HK-2 (cell line): Measurements from ENCODE around the gene SLC27A5.

ENCODE experiments used
- DNase-seq: peaks from one replicate; pipeline ENCODE4 v3.0.0-alpha.2; 2018; ENCODE audit not compliant: unreplicated experiment

The SLC27A5 gene, protein sequence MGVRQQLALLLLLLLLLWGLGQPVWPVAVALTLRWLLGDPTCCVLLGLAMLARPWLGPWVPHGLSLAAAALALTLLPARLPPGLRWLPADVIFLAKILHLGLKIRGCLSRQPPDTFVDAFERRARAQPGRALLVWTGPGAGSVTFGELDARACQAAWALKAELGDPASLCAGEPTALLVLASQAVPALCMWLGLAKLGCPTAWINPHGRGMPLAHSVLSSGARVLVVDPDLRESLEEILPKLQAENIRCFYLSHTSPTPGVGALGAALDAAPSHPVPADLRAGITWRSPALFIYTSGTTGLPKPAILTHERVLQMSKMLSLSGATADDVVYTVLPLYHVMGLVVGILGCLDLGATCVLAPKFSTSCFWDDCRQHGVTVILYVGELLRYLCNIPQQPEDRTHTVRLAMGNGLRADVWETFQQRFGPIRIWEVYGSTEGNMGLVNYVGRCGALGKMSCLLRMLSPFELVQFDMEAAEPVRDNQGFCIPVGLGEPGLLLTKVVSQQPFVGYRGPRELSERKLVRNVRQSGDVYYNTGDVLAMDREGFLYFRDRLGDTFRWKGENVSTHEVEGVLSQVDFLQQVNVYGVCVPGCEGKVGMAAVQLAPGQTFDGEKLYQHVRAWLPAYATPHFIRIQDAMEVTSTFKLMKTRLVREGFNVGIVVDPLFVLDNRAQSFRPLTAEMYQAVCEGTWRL

DNA sequence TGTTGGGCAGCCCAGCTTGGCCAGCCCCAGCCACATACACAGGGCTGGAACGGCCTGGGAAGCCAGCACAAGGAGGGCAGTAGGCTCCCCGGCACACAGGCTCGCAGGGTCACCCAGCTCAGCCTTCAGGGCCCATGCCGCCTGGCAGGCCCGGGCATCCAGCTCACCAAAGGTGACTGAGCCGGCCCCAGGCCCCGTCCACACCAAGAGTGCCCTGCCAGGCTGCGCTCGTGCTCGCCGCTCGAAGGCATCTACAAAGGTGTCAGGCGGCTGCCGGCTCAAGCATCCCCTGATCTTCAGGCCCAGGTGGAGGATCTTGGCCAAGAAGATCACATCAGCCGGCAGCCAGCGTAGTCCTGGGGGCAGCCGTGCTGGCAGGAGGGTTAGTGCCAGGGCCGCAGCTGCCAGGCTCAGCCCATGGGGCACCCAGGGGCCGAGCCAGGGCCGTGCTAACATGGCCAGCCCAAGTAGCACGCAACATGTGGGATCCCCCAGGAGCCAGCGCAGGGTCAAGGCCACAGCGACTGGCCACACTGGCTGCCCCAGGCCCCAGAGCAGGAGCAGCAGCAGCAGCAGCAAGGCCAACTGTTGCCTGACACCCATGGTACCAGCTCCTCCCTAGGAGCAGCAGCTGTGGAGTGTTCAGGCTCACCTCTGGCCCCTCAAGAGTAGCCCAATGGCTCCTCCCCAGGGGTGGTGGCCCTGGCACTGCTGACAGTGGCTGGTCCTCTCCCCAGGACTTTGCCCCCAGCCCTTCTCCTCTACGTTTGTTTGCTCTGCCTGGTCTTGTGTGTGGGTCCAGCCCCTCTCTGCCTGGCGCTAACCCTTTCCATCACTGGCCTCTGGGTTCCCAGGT lies at the start of gene SLC27A5:
SLC27A5 (minus strand) TSS at position 640 of the 856 bp plus-strand sequence; CDS start at position 603, 37 bp downstream.
- DNase-seq, result no peak

DNA sequence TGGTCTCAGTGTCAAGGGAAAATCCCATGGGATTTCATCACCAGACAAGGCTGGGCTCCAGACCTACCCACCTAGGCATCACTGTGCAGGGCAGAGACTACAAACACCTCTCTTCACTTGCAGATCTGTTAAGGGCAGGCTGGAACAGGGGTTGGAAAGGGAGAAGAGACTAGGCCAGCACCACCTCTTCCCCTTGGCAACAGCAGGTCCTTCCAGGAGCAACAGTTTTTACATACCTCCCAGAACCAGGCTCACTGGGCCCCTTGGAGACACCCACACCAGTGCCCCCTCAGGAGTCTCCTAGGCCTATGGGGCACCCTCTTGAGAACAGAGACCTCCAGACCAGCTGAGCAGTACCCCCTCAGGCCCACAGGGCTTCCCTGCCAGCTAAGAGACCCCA lies 49.1 kb upstream of the SLC27A5 start:
- no peak for DNase-seq

DNA sequence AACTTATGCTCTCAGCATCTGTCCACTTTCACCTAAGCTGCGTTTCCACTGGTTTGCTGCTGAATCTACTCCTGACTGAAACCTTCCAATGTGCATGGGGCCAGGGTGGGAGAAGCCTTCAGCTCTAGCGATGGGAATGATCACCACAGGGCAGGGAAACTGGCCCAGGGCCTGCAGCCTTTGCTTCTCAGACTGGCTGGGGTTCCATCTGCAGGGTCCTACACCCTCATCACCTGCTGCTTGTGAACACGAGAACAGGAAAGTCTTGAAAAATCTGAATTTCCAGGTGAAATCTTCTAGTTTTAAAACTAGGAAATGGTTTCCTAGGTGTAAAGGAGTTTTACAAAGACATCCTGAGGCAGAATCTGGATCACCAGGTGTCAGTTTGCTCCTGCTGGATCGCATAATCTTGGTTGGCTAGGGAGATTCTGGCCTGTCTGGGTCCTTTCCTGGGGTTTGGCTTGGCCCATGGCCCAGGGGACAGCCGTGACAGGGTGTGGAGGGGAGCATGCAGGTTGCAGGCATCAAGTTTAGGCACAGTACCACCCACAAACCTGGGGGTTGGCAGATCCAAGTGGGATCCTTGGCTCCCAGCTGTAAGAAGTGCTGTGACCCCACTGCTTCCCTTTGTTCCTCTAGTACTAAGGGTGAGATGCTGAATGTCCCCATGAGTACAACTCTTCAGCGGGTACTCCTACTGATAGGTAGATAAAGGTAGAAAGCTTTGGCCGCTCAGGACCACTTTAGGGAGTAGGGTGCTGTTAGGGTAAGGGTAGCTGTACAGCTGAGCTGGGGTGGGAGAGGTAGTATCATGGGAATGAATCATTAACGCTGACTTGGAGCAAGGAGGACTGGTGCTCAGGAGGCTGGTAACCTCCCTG lies 48.5 kb upstream of the SLC27A5 start:
- no peak for DNase-seq

DNA sequence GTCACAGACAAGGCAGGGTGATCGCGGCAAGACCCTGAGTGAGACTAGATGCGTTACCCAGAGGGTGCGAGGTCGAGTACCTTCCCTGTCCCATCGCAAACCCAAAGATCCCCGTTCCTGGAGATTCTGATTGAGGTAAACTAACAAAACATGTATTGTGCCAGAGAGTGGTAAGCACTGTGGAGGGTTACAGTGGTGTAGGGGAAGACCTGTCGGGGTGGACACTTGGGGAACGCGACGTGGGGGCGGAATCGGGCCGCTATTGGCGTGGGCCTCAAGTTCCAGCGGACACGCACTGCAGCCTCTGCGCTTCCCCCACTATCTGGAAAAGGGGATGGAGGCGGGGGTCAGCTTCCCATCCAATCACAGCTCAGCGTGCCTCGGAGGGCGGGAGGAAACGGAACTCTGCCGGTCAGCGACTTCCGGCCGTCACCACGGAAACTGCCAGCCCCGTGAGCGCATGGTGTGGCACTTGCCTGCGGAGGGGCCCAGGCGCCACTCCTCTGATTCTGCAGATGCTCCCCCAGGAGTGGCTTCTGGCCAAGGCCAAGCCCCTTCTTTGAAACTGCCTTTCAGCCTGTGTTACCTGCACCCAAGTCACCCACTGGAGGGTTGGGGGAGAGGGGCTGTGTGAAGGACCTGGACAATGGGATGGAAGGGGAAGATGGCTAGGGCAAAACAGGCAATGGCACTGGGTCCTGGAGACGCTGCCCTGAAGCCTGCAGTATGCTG lies 47.6 kb upstream of the SLC27A5 start:
- DNase-seq, result peak; percentile 98

DNA sequence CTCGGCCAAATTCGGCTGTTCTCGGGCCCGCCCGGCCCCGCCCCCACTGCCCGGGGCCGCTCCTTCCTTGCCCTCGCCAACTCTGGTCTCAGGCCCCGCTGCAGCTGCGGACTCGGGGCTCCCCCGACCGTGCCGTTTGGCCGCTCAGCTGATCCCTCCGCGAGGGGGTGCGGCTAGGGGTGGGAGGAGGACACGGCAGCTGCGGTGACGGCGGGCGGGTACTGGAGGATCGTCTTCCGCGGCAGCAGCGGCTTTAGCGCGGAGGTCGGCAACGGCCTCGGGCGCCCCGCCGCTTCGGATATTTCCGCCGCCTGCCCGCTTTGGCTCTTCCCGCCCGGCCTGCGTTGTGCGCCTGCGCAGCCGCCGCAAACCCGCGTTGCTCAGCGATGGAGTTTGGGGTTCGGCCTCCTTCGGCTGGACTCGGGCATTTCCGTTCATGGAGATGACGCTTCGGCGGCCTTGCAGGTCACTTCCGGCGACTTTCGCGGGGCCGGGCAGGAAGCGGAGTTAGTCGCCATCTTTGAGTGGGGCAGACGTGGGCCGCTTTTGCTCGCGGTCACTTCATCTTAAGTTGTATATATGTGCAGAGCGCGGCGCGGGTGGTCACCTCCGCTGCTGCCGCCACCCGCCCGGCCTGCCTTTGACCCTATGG lies 47.0 kb upstream of the SLC27A5 start:
- DNase-seq, result peak; percentile 100

DNA sequence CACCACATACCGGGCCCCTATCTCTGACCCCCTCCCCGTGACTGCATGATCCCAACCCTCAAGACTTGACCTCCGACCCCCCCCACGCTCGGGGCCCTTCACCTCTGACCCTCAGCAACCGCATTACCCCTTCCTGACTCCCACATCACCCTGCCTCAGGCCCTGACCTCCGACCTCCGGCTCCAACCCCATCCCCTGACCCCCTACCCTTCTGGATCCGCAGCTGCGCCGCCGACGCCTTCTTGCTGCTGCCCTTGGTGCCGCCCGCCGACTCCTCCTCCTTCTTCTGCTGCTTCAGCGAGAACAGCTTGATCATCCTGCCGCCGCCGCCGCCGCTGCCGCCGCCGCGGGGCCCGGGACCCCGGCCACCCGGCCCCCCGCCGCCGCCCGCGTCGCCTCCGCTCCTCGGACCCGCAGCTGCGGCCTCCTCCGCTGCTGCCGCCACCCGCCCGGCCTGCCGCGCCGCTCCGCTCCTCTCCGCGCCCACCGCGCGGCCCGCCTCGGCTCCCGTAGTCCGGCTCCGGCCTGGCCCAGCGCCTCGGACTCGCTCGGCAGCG lies 46.4 kb upstream of the SLC27A5 start, which contains the start of gene UBE2M:
UBE2M (minus strand) TSS at position 546 of the 557 bp plus-strand sequence; CDS start at position 316, 230 bp downstream.
- no peak for DNase-seq

DNA sequence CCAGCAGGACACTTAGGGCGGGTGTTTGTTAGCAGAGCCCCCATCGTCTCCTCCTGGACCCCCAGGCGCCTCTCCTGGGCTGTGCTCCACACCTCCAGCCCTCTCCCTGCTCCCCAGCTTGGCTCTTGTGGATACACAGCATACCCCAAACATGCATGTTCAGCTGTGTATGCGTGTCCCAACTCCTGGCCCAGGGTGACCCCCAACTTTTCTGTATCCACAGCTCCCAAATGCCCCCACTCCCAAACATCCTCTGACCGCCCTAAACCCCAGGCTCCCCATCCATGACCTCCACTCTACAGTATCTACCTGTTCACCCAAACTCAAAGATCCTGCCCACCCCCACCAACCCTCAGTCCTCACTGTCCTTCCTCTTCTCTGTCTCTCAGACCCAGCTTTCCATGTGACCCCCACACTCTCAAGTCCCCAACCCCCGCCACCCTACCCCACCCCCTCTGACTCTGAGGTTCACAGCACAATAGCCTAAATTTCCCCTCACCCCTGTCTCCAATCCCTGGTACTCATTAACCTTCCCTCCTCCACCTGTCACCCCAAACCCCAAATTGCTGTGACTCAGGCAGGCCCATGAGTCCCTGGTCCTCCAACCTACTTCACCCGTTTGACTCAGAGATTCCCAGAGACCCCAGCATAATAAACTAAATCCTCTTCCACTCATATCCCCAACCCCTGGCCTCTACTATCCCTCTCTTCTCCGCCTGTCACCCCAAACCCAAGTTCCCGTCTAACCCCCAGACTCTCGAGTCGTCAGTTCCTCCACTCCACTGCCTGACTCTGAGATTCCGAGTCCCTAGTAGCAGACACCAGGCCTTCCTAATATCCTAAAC lies 45.7 kb upstream of the SLC27A5 start:
- DNase-seq, result no peak

DNA sequence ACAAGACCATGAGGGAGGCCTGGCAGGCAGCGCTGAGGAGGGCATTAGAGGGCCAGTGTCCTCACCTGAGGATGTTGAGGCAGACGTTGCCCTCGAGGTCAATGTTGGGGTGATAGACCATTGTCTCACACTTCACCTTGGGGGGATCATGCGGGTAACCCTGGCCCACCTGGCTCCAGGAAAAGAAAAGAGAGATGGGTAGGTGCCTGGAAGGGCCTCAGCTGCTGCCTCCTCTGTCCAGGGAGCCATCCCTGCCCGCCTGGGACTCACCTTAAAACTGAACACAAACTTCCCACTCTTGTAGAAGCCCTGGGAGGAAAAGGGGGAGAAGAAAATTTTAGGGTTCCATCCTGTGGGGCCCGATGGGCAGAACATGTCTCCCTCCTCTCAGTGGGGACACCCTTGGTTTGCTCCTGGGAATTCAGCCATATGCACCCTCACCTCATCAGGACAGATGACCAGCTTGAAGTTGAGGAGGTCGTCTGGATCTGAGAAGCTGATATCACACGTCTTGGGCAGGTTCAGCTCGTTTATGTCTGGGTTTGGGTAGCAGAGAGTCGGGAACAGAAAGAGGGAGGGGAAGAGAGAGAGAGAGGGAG lies 44.9 kb upstream of the SLC27A5 start:
- DNase-seq, result no peak

DNA sequence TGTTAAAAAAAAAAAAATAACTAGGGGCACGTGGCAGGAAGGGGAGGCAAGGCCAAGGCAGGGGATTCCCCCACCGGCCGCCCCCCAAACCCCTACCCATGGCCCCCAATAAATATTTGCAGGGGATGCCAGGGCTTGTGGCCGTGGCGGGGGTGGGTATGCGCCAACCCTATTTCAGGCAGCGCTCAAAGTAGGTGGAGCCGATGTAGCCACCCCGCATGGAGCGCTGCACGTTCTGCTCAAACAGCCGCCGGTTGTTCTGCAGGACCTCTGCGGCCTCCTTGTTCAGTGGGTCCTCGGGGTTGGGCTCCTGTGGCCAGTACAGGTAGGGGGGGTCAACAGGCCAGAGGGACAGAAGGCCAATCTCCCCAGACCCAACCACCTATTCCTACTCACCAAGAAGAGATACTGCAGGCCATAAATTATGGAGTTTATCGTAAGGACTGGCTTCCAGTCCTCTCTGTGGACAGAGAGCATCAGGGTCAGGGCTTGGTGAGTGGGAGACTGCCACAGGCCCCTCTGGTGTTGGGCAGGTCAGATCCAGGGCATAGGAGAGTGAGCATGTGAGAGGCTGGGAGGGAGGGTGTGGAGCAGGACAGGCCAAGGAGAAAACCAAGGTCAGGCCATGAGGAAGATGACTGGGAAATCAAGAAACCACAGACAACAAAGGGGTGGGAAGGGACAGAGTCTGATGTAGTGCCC lies 44.3 kb upstream of the SLC27A5 start:
- DNase-seq, result no peak

DNA sequence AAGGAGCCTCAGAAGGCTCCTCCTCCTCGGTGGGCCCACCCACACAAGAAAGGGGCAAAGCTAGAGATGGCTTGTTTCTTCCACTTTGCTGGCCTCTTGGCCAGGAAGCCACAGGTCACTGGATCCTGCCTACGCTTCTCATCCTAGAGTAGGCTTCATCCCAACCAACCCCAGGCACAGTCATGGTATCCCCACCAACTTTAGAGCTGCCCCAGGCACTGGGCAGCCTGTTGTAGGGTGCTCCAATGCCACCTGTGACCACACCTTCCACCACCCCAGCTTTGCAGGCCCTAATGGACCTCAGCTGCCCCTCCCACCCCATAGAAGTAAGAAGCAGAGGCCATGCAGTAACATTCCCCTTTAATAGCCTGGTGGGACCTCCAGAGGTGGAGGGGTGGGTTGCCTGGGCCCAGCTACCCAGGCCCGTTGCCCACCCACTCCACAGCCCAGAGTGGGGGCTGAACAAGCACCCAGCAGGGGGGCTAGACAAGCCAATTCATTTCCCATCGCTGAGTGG lies 43.6 kb upstream of the SLC27A5 start:
- no peak for DNase-seq

DNA sequence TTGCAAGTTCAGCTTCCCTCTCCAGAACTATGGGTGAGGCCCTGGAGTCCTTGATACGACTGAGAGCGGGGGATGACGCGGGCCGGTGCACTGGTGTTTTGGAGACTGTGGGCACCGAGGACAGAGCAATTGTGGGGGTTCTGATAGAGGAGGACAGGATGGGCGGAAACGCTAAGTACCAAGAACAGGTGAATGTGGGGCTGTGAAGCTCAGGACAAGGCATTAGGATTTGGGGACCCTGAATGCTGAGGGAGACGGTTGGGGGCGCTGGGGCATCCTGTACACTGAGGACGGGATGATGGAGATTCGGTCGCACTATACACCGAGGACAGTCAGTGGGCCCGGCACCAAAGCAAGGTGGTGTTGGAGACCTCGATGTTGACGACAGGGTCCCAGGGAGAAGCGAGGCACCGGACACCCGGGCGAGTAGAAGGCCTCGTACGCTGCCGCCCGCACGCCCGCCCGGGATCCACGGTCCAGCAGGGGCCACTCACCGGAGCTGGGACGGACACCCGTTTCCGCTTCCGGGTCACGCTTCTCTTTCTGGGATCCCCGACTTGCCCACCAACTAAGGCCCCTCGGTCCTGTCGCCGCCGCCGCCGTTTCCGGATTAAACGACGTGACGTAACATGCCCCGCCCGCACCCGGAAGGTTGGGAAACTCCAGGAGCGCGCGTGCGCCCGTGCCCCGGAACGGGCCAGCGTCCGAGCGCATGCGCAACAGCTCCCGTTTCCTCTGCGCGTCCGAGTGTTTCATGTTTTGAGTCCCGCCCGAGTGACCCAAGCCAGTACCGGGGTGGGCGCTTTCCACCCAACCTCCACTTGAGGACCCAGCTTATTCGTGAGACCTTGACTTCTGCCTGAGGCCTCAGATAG lies 42.9 kb upstream of the SLC27A5 start, which contains the start of gene CHMP2A:
CHMP2A (minus strand) TSS at position 612 of the 875 bp plus-strand sequence. CDS start 893 bp downstream, outside the sequence.
- DNase-seq, result peak; percentile 99

DNA sequence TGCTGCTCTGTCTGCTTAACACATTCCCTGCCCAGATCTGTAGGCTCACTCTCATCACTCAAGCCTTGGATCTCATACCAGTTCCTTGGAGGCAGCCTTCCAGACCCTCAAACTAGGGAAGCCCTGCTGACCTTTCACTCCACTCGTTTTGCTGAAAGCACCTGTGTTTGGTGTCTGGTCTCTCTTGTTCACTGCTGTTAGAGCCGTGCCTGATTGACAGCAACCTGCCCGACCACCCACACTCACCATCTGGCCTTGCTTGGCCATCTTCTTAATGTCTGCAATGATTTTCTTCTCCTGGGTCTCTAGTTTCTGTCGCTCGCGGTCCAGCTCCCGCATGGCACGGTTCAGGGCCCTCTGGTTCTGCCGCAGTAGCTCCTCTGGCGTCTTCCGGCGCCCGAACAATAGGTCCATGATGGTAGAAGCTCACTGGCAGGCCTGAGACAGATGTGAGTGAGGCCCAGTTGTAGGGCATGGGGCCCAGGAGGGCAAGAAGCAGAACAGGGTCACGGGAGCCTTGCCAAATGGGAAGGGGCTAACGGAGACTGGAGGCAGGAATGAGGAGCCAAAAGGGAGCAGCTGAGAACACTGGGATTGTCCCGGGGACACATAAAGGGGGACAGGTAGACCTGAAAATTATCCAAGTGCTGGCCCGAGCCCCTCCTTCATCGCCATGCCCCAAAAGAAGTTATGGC lies 42.2 kb upstream of the SLC27A5 start:
- no peak for DNase-seq

DNA sequence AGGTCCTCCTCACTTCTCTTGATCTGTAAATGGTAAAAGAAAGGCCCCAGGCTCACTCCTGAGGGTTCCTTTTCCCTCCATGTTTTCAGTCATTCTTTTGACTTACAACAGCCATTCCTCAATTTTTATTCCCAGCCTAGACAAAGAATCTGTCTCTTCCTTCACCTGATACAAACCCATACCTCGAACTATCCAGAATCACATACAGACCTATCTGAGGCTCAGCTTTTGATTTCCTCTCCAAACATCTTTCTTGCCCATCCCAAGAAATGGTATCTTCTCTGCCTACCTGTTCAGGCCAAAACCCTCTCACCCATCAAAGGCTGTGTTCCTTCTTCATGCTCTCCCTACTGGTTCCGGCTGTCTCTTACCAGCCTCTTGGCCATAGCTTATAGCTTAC lies 40.9 kb upstream of the SLC27A5 start:
- DNase-seq, result no peak

DNA sequence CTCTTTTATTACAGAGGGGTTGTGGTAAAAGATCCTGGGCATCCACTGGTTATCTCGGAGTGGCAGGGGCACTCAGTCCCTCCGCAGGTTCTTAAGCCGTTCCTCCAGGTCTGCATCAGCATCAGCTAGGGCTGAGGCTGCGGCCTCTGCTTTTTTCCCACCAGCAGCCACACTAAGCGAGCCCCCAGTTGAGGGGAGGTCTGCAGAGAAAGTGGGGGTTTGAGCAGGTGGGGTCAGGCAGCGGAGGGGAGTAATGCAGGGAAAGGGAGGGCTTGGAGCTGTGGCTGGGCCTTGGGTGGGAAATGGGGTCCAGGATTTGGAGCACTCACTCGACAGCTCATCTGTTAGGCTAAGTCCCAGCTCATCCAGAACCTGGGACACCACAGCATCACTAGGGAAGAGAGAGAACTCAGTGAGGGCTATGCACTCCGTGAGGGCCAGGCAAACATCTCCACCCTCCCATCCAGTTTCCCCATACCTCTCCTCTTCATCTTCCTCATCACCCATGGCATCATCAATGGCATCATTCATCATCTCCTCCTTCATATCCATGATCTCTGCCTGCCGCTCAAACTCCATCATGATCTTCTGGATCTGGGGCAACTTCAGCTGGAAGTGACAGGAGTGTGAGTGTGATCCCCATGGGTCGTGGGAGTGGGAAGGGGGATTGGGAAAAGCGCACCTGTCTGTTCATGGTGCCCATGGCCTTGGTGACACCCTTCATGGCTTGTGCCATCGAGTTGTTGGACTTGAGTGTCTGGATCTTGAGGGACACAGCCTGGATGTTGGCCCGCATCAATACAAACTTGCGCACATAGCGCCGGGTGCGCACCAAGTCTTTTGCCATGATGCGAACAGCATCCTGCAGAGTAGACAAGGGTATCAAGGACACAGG lies 40.0 kb upstream of the SLC27A5 start:
- DNase-seq, result no peak

DNA sequence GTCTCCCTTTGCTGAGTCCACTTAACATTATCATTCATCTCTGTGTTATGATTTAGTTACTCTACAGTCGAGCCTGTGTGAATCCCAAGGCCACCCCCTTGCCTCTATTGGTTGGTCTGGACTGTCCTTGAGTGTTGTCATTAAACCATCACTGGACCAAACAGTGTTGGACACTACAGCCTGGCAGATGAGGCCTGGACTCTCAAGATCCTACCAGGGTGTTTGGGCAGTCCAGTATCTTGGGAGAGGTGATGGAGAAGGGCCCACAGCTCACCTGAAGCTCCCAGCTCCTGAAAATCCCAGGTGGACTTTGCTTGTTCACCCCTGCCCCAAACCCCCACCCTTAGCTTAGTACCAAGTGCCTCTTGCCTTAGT lies 39.3 kb upstream of the SLC27A5 start:
- no peak for DNase-seq
